ENCODE measurements around the gene ITGB6.
"Not testable (repeated sequence)": the region's sequence is repeated elsewhere in the genome, so short reads cannot be mapped to it uniquely, and the experiment has no call there.

The ITGB6 gene

GRCh38 chr2:160181146-160181836 lies 18.8 kb downstream of the ITGB6 start:
- DNase-seq, result peak; percentile 13

GRCh38 chr2:160180690-160181089 lies 19.4 kb downstream of the ITGB6 start:
- not testable (repeated sequence) for DNase-seq

GRCh38 chr2:160180172-160180571 lies 19.9 kb downstream of the ITGB6 start:
- no peak for DNase-seq

- DNase-seq, result no peak
Observed at GRCh38 chr2:160175169-160176134, 24.6 kb downstream of the ITGB6 start.

GRCh38 chr2:160174322-160174721 lies 25.8 kb downstream of the ITGB6 start:
- no peak for DNase-seq

GRCh38 chr2:160169988-160170387 lies 30.1 kb downstream of the ITGB6 start:
- DNase-seq, result no peak

GRCh38 chr2:160169471-160169870 lies 30.6 kb downstream of the ITGB6 start:
- no peak for DNase-seq

- DNase-seq, result no peak
Observed at GRCh38 chr2:160168878-160169277, 31.2 kb downstream of the ITGB6 start.

GRCh38 chr2:160167089-160167740 lies 32.9 kb downstream of the ITGB6 start:
- no peak for DNase-seq

- no peak for DNase-seq
Observed at GRCh38 chr2:160165996-160166395, 34.1 kb downstream of the ITGB6 start.

- DNase-seq, result no peak
Observed at GRCh38 chr2:160165081-160165480, 35.0 kb downstream of the ITGB6 start.

GRCh38 chr2:160157861-160158829 lies 41.9 kb downstream of the ITGB6 start:
- no peak for DNase-seq

- no peak for DNase-seq
Observed at GRCh38 chr2:160156665-160157064, 43.4 kb downstream of the ITGB6 start.

GRCh38 chr2:160156100-160156499 lies 44.0 kb downstream of the ITGB6 start:
- no peak for DNase-seq

GRCh38 chr2:160148419-160148818 lies 51.7 kb downstream of the ITGB6 start:
- DNase-seq, result not testable (repeated sequence)

GRCh38 chr2:160145471-160145870 lies 54.6 kb downstream of the ITGB6 start:
- no peak for DNase-seq

GRCh38 chr2:160144280-160144990 lies 55.6 kb downstream of the ITGB6 start:
- DNase-seq, result no peak

GRCh38 chr2:160142472-160142871 lies 57.6 kb downstream of the ITGB6 start:
- DNase-seq, result no peak

GRCh38 chr2:160141912-160142311 lies 58.2 kb downstream of the ITGB6 start:
- DNase-seq, result no peak

- no peak for DNase-seq
Observed at GRCh38 chr2:160141419-160141818, 58.7 kb downstream of the ITGB6 start.

GRCh38 chr2:160140471-160140870 lies 59.6 kb downstream of the ITGB6 start:
- no peak for DNase-seq

GRCh38 chr2:160139991-160140390 lies 60.1 kb downstream of the ITGB6 start:
- DNase-seq, result no peak
